ENCODE measurements around the gene OMP.

The OMP gene

GRCh38 chr11:77084581-77085191 is 18.0 kb upstream of the OMP start:
- DNase-seq: peak in 7 of 10 donors; percentile 4 to 72 (median 6)
- intact Hi-C loops (cut with DNase I): no loop called here

DNA sequence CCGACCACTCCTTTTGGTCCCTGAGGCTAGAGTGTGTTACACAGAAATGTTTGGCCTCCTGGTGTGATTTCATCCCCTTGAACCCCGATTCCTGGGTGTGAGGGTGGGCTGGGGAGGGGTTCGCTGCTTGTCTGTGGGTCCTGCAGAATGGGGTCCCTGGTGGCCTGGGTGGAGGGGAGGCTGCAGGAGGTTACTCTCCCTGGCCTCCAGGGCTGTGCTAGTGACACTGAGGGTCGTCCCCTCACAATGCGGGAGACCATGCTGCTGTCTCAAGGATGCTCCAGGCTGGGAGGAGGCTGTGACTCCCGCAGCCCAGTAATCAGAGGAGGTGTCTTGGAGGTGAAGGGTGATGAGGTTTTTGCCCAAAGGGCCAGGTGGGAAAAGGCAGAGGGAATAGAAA is 17.0 kb upstream of the OMP start:
- DNase-seq: peak in 2 of 10 donors; percentile 9 to 32
- intact Hi-C loops (cut with DNase I): no loop called here

DNA sequence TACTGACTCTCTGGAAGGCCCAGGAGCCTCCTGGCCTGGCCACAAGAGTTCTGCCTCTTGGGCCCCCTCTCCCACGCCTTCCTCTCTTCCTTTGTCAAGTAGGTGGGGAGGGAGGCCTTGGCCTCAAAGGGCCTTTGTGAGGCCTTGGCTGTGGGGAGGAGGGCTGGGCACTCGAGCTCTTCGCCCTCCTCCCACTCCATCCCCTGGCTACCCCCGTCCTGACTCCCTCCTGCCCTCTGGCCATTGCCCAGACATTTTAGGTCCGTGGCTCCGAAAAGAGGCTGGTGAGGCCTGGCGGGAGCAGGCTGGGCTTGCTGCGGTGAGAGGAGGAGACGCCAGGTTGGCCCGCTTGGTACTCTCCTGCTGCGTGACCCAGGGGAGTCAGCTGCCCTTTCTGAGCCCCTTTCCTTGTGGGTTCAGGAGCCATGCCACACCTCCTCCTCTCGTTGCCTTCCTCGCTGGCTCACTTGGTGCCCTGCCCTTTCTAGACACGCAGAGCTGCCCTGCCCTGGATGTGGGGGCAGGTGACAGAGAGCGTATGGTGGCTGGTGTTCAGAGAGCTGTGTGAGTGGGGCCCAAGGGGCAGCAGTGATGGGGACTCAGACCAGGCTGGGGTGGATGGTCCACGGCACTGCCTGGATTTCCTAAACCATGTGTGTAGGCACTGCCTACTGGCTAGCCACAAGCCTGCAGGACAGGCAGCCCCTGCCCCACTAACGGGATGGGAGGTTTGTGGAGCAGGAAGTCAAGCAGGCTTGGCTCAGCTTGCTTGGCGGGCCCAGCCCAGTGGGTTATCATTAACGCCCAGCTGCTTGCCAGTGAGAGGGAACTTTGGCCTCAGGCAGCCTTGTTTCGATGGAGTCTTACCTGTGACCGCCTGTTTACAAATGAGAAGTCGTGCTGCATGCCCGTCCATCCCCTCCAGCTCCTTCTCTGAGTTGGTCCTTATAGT is 15.8 kb upstream of the OMP start:
- DNase-seq: peak in 4 of 10 donors; percentile 6 to 77 (median 70)
- intact Hi-C loops (cut with DNase I): no loop called here

GRCh38 chr11:77087723-77088225 is 14.9 kb upstream of the OMP start:
- intact Hi-C loops (cut with DNase I): no loop called here
- peak in 5 of 10 donors; percentile 0 to 64 (median 43) for DNase-seq

- peak in 5 of 10 donors; percentile 2 to 57 (median 50) for DNase-seq
- intact Hi-C loops (cut with DNase I): no loop called here
Measured at GRCh38 chr11:77088236-77089003, 14.2 kb upstream of the OMP start.

DNA sequence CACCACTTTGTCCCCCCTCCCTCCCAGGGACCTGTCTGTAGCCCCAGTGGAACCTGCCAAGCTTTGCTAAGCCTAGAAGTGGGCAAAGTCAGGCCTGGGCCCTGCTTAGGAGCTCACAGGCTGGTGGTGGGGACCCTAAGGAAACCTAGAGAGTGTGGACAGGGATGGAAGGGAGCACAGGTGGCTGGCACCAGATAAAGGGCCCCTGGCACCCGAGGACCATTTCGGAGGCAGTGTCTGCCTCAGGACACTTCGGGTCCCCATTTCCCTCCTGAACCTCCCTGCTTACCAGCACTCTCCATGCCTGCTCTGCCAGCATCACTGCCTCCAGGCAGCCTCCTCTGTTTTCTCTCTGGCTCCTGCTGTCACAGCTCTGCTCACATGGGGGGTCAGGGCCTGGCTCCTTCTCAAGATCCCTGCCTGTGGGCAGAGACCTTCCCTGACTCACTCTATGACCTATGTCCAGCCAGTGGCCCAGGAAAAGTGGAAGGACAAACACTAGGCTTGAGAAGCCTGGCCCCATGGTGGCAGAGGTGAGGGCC is 13.6 kb upstream of the OMP start:
- peak in 3 of 10 donors; percentile 37 to 70 (median 38) for DNase-seq

DNA sequence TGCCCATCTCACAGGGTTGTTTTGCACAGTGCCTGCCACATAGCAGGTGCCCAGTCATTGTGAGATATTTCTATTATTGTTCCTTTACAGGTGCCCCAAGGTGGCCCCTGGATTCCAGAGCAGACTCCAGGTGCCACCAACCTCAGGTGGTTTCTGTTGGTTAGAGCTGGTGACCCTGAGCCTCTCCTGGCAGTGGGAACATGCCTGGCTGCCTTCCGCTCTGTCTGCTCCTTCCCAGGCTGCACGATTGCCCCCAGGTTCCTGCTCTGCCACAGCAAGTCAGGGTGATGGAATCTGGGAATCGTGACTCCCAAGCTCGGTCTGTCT is 12.6 kb upstream of the OMP start:
- peak in 3 of 10 donors; percentile 0 to 82 (median 55) for DNase-seq
- intact Hi-C loops (cut with DNase I): no loop called here

More for the DNA sequence above, 13.6 kb upstream of the OMP start:
- intact Hi-C loops (cut with DNase I): no loop called here

DNA sequence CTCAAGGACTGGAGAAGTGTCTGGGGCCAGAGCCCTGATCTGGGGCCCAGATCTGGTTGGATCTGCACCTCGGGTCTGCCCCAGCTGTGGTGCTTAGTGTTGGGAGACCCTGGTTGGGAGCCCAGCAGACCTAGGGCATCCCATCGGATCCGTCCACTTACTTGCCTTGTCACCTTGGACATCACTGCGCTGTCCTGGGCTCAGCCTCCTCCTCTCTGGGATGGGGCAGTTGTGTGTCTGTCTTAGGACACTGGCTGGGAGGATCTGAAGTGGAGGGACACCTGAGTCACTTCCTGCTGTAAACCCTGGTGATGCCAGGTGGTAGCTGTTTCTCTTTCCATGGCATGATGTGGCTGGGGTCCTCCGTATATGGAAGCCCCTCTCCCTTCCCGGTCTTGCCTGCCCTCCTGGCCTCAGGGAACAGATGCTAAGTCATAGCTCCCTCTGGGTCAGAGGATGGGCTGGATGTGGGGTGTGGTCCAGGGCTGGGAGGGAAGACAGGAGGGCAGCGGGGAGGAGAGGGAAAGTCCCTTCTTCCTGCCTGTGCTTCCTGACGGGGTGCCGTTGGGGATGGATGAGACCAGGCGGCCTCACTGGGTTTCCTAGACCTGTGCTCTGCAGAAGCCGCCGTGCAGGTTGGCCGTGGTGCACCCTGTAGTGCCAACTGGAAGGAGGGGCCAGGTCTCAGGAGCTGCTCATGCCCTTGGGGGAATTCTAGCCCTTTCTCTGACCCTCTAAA is 12.1 kb upstream of the OMP start:
- intact Hi-C loops (cut with DNase I): loop anchor here (1.0 kb wide), 1 partner anchor 43 kb away; no protein-coding TSS in a partner anchor
- peak in 5 of 10 donors; percentile 0 to 78 (median 52) for DNase-seq

- intact Hi-C loops (cut with DNase I): loop anchor here (1.0 kb wide), 1 partner anchor 44 kb away; no protein-coding TSS in a partner anchor
- peak; percentile 65 to 96 (median 83) for DNase-seq
Measured at GRCh38 chr11:77091146-77091940, 11.3 kb upstream of the OMP start.

DNA sequence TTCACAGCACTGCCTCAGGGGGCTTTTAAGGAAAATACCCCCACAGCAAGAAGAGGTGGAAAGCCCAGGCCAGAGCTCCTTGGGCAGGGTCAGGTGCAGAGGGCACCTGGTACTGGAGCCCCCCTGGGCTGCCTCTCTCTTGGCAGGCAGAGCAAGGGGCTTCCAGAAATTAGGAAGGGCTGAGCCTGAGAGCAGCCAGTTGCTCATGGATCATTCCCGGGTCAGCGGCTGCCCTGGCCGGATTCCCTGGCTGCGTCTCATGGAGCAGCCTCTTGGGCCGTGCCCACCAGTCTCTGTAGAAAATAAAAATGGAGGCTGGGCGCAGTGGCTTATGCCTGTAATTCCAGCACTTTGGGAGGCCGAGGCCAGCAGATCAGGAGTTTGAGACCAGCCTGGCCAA is 10.3 kb upstream of the OMP start:
- intact Hi-C loops (cut with DNase I): no loop called here
- DNase-seq: peak in 4 of 10 donors; percentile 34 to 86 (median 77)

- DNase-seq: peak in 4 of 10 donors; percentile 13 to 85 (median 69)
Measured at GRCh38 chr11:77093056-77093891, 9.4 kb upstream of the OMP start.

GRCh38 chr11:77093987-77094840 is 8.4 kb upstream of the OMP start:
- intact Hi-C loops (cut with DNase I): no loop called here
- DNase-seq: peak in 4 of 10 donors; percentile 15 to 74 (median 55)

More at GRCh38 chr11:77093056-77093891, 9.4 kb upstream of the OMP start:
- intact Hi-C loops (cut with DNase I): no loop called here

GRCh38 chr11:77094841-77095365 is 7.7 kb upstream of the OMP start:
- DNase-seq: peak in 4 of 10 donors; percentile 2 to 80 (median 38)
- intact Hi-C loops (cut with DNase I): no loop called here

DNA sequence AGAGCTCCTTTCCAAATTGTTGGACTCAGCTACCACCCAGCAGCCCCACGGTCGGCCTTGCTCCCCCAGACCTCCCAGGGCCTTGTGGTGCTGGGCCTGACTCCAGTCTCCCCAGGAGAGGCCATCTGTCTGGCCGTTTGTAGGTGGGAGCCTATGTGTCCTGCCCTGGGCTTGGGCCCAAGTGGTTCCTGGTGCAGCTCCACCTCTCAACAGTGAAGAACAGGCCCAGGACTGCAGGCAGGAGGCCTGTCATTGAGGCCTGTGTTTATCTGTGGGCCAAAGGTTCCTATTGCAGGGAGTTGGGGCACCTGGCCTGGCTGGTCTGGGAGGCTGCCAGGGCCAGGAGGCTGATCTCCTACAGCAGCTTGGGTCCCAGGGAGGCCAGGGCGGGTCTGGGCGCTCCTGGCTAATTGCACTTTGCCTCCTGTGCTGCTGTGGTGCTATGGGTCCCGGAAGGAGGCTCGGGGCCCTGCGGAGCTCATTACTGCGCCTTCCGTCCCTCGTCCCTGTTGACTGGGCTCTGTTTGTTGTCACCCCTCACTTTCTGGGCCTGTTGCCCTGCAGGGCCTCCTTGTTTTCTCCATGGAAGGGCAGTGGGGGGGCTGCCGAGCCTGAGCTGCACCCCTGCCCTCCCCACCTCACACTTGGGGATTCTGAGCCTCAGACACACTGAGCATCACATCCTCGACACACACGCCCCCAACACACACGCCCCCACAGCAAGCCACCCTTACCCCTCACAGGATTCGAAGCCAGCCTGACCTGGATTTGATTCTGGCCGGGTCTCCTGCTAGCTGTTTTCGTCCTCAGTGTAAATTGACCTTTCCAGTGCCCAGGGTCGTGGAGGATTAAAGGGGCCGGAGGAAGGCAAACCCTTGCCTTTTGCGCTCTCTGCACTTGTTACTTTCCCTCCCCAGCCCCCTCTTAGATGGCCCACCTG is 6.8 kb upstream of the OMP start:
- intact Hi-C loops (cut with DNase I): no loop called here
- peak in 4 of 10 donors; percentile 10 to 78 (median 64) for DNase-seq

DNA sequence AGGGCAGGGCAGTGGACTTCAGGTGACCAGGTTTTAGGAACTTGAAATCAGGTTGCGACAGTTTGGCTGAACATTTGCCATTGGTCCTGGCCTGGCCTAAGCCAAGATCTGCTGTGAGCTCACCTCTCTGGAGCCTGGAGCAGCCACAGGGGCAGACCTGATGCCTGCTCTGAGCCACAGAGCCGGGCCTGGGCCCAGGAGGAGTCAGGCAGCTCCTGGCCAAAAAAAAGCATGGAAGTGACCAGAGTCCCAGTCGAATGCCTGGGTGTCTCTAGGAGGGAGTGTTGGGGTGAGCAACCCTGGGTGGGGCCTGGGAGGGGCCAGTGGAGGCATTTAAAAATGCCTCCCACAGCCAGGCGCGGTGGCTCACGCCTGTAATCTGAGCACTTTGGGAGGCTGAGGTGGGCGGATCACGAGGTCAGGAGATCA is 6.0 kb upstream of the OMP start:
- peak in 4 of 10 donors; percentile 10 to 59 (median 38) for DNase-seq
- intact Hi-C loops (cut with DNase I): no loop called here

All from posterior cingulate gyrus (tissue), 11 donors.